Measurements from ENCODE around the gene NDUFB11. TPM values are rescaled to one million over a fixed set of nuclear protein-coding genes. Genes with fewer than 3 reads are reported as not detected.
"Not testable (repeated sequence)": the region's sequence is repeated elsewhere in the genome, so short reads cannot be mapped to it uniquely, and the experiment has no call there.

The NDUFB11 gene
- total RNA-seq, 1 experiment from 2014 or later = 80.8 TPM

- H3K27me3 ChIP-seq = no peaks in the 10 kb centered on the region
- no peaks in the 10 kb centered on the region for H3K9me3 ChIP-seq
- DNase-seq = no peak
- H3K36me3 ChIP-seq = no peaks in the 10 kb centered on the region; the same call in none of the 2 replicates
- H3K4me3 ChIP-seq = no peak overlapping the region
Observed at GRCh38 chrX:47162927-47163583, 18.6 kb upstream of the NDUFB11 start.

GRCh38 chrX:47160781-47161180 is 16.3 kb upstream of the NDUFB11 start:
- H3K4me3 ChIP-seq = no peak overlapping the region
- H3K36me3 ChIP-seq = peaks cover 8% of the 10 kb centered on the region
- H3K9me3 ChIP-seq = no peaks in the 10 kb centered on the region
- no peak for DNase-seq
- no peaks in the 10 kb centered on the region for H3K27me3 ChIP-seq

- Histone ChIP-seq H3K36me3 (peaks cover 8% of the 10 kb centered on the region), H3K9me3 (no peaks in the 10 kb centered on the region), H3K4me3 (no peak overlapping the region), H3K27me3 (no peaks in the 10 kb centered on the region)
- no peak for DNase-seq
Observed at GRCh38 chrX:47158781-47159180, 14.3 kb upstream of the NDUFB11 start.

GRCh38 chrX:47158131-47158530 is 13.6 kb upstream of the NDUFB11 start:
- no peak for DNase-seq
- peaks cover 8% of the 10 kb centered on the region for H3K36me3 ChIP-seq
- no peaks in the 10 kb centered on the region for H3K27me3 ChIP-seq
- H3K9me3 ChIP-seq = no peaks in the 10 kb centered on the region
- no peak overlapping the region for H3K4me3 ChIP-seq

GRCh38 chrX:47156611-47157520 is 12.4 kb upstream of the NDUFB11 start:
- Histone ChIP-seq H3K9me3 (no peaks in the 10 kb centered on the region), H3K4me3 (no peak overlapping the region), H3K36me3 (peaks cover 11% of the 10 kb centered on the region), H3K27me3 (no peaks in the 10 kb centered on the region)
- DNase-seq = no peak

GRCh38 chrX:47151435-47151834 is 6.9 kb upstream of the NDUFB11 start:
- H3K36me3 ChIP-seq = peaks cover 24% of the 10 kb centered on the region
- H3K27me3 ChIP-seq = no peaks in the 10 kb centered on the region
- no peak overlapping the region for H3K4me3 ChIP-seq
- DNase-seq = no peak
- H3K9me3 ChIP-seq = no peaks in the 10 kb centered on the region

GRCh38 chrX:47148946-47149345 is 4.4 kb upstream of the NDUFB11 start:
- no peak for DNase-seq
- no peaks in the 10 kb centered on the region for H3K27me3 ChIP-seq
- peaks cover 20% of the 10 kb centered on the region for H3K36me3 ChIP-seq
- no peaks in the 10 kb centered on the region for H3K9me3 ChIP-seq
- H3K4me3 ChIP-seq = no peak overlapping the region

- Histone ChIP-seq H3K9me3 (no peaks in the 10 kb centered on the region), H3K27me3 (no peaks in the 10 kb centered on the region), H3K4me3 (no peak overlapping the region), H3K36me3 (peaks cover 18% of the 10 kb centered on the region)
- DNase-seq = no peak
Observed at GRCh38 chrX:47146936-47147859, 2.7 kb upstream of the NDUFB11 start.

- peak overlapping the region; percentile 83 for H3K4me3 ChIP-seq
- no peaks in the 10 kb centered on the region for H3K27me3 ChIP-seq
- H3K9me3 ChIP-seq = no peaks in the 10 kb centered on the region
- no peak for DNase-seq
- peaks cover 12% of the 10 kb centered on the region for H3K36me3 ChIP-seq
Observed at GRCh38 chrX:47146121-47146935, 1.8 kb upstream of the NDUFB11 start.

- no peaks in the 10 kb centered on the region for H3K27me3 ChIP-seq
- H3K4me3 ChIP-seq = peak overlapping the region; percentile 83
- peaks cover 6% of the 10 kb centered on the region for H3K36me3 ChIP-seq
- no peaks in the 10 kb centered on the region for H3K9me3 ChIP-seq
- no peak for DNase-seq
Observed at GRCh38 chrX:47145395-47146120, 1.1 kb upstream of the NDUFB11 start.

- Histone ChIP-seq H3K36me3 (peaks cover 4% of the 10 kb centered on the region), H3K27me3 (no peaks in the 10 kb centered on the region), H3K4me3 (peak overlapping the region; percentile 83), H3K9me3 (no peaks in the 10 kb centered on the region)
- DNase-seq = peak; percentile 22
Observed at GRCh38 chrX:47143894-47144625, 442 bp downstream of the NDUFB11 start.

GRCh38 chrX:47138171-47138570 is 6.3 kb downstream of the NDUFB11 start:
- Histone ChIP-seq H3K36me3 (no peaks in the 10 kb centered on the region), H3K27me3 (no peaks in the 10 kb centered on the region), H3K9me3 (no peaks in the 10 kb centered on the region), H3K4me3 (no peak overlapping the region)
- no peak for DNase-seq

GRCh38 chrX:47135650-47136049 is 8.9 kb downstream of the NDUFB11 start:
- H3K27me3 ChIP-seq, H3K9me3 ChIP-seq, H3K4me3 ChIP-seq, H3K36me3 ChIP-seq: not testable (repeated sequence)
- DNase-seq = peak; percentile 68

GRCh38 chrX:47133493-47133892 is 11.0 kb downstream of the NDUFB11 start:
- H3K9me3 ChIP-seq = no peaks in the 10 kb centered on the region

GRCh38 chrX:47129899-47130358 is 14.6 kb downstream of the NDUFB11 start:
- no peaks in the 10 kb centered on the region for H3K9me3 ChIP-seq
- no peak for DNase-seq
- peak overlapping the region; percentile 63 for H3K4me3 ChIP-seq
- no peaks in the 10 kb centered on the region for H3K27me3 ChIP-seq
- no peaks in the 10 kb centered on the region for H3K36me3 ChIP-seq

More at GRCh38 chrX:47133493-47133892, 11.0 kb downstream of the NDUFB11 start:
- DNase-seq = no peak
- Histone ChIP-seq H3K36me3 (no peaks in the 10 kb centered on the region), H3K27me3 (no peaks in the 10 kb centered on the region), H3K4me3 (no peak overlapping the region)

Measured in MG63 (cell line).